IMR-90 (cell line): ENCODE measurements around the gene AWAT2. TPM values are rescaled to one million over a fixed set of nuclear protein-coding genes. Genes with fewer than 3 reads are reported as not detected.

ENCODE experiments used
- ATAC-seq: fragments of 200-7000 bp; cut with Tn5 transposase; 2 replicates; pipeline ENCODE4 v1.9.1; 2020; ENCODE audit warnings: low read depth, mild to moderate bottlenecking, moderate library complexity
- BruUV-seq: library from RNA; stranded (reverse); fragments of 400-500 nt; replicated peaks from 2 replicates; lab custom pipeline; 2021; lab: Mats Ljungman, UMichigan
- CTCF ChIA-PET: fragments of 300-600 bp; formaldehyde crosslinking; extraction: SDS; loops from one replicate; lab custom pipeline; 2021; ENCODE audit warnings: antibody characterized with exemption; lab: Yijun Ruan, JAX
- POLR2A ChIA-PET: fragments of 300-600 bp; sonication (Branson Sonifier 250); formaldehyde crosslinking; loops from one replicate; lab custom pipeline; 2022; ENCODE audit warnings: antibody characterized with exemption; ENCODE audit not compliant: unreplicated experiment; lab: Charles Lee
- DNase-seq: peaks from one replicate; pipeline ENCODE4 v3.0.0; 2013
- H2AFZ ChIP-seq: replicated peaks from 2 replicates; pipeline ENCODE3; 2013; ENCODE audit warnings: low read length, mild to moderate bottlenecking; ENCODE audit not compliant: poor library complexity
- H2AK5ac ChIP-seq: 2 replicates; pipeline ENCODE4 v1.6.1; 2013; ENCODE audit warnings: low read depth, low read length, inconsistent platforms
- H2AK9ac ChIP-seq: replicated peaks from 2 replicates; pipeline ENCODE3; 2013; ENCODE audit warnings: mild to moderate bottlenecking, low read depth, low read length, moderate library complexity; ENCODE audit not compliant: poor library complexity
- H2BK120ac ChIP-seq: 2 replicates; pipeline ENCODE4 v1.6.1; 2013; ENCODE audit warnings: low read depth, low read length, inconsistent platforms
- H2BK15ac ChIP-seq: 3 replicates; pipeline ENCODE4 v1.6.1; 2013; ENCODE audit warnings: low read depth, low read length, inconsistent platforms
- H2BK20ac ChIP-seq: 2 replicates; pipeline ENCODE4 v1.6.1; 2013; ENCODE audit warnings: low read depth, mild to moderate bottlenecking, inconsistent platforms, low read length, moderate library complexity
- H2BK5ac ChIP-seq: 2 replicates; pipeline ENCODE4 v1.6.1; 2013; ENCODE audit warnings: mild to moderate bottlenecking, low read depth, low read length, inconsistent platforms; ENCODE audit not compliant: poor library complexity, severe bottlenecking
- H3K14ac ChIP-seq: replicated peaks from 2 replicates; pipeline ENCODE4 v1.6.1; 2013; ENCODE audit warnings: low read depth, low read length, inconsistent platforms
- H3K18ac ChIP-seq: 2 replicates; pipeline ENCODE4 v1.6.1; 2013; ENCODE audit warnings: low read depth, low read length, control low read depth
- H3K23ac ChIP-seq: 2 replicates; pipeline ENCODE4 v1.6.1; 2013; ENCODE audit warnings: low read depth, low read length, inconsistent platforms
- H3K27ac ChIP-seq: 2 replicates; pipeline ENCODE4 v1.5.1; 2013; ENCODE audit warnings: mild to moderate bottlenecking, control low read depth, low read length; ENCODE audit not compliant: insufficient read depth
- H3K27me3 ChIP-seq: 2 replicates; pipeline ENCODE4 v1.6.1; 2013; ENCODE audit warnings: low read length; ENCODE audit not compliant: control insufficient read depth, insufficient read depth
- H3K36me3 ChIP-seq: 2 replicates; pipeline ENCODE4 v1.6.1; 2013; ENCODE audit warnings: low read length, mixed read lengths; ENCODE audit not compliant: control insufficient read depth, insufficient read depth
- H3K4ac ChIP-seq: 2 replicates; pipeline ENCODE4 v1.6.1; 2013; ENCODE audit warnings: low read depth, low read length, inconsistent platforms
- H3K4me1 ChIP-seq: 2 replicates; pipeline ENCODE4 v1.6.1; 2013; ENCODE audit warnings: low read length, mixed read lengths; ENCODE audit not compliant: control insufficient read depth, insufficient read depth
- H3K4me2 ChIP-seq: 2 replicates; pipeline ENCODE4 v1.6.1; 2013; ENCODE audit warnings: low read depth, mild to moderate bottlenecking, control low read depth, low read length, moderate library complexity
- H3K4me3 ChIP-seq: 2 replicates; pipeline ENCODE4 v1.5.1; 2013; ENCODE audit warnings: low read depth, mild to moderate bottlenecking, control low read depth, low read length, moderate library complexity; ENCODE audit not compliant: insufficient read depth
- H3K56ac ChIP-seq: 2 replicates; pipeline ENCODE4 v1.6.1; 2013; ENCODE audit warnings: low read length, inconsistent platforms; ENCODE audit not compliant: insufficient read depth; ENCODE audit errors: extremely low read depth
- H3K79me1 ChIP-seq, 2 experiments: 2 replicates each; pipeline ENCODE4 v1.6.1; 2013; ENCODE audit warnings: low read length in 2 of 2, inconsistent platforms in 1 of 2, low read depth in 1 of 2
- H3K9ac ChIP-seq: 2 replicates; pipeline ENCODE4 v1.6.1; 2013; ENCODE audit warnings: low read depth, low read length, control low read depth
- H3K9me1 ChIP-seq: 2 replicates; pipeline ENCODE4 v1.6.1; 2013; ENCODE audit warnings: low read length, inconsistent platforms; ENCODE audit not compliant: insufficient read depth
- H3K9me3 ChIP-seq: 2 replicates; pipeline ENCODE4 v1.6.1; 2013; ENCODE audit warnings: low read length; ENCODE audit not compliant: control insufficient read depth, insufficient read depth
- H4K20me1 ChIP-seq: 2 replicates; pipeline ENCODE4 v1.6.1; 2013; ENCODE audit warnings: low read length, inconsistent platforms; ENCODE audit not compliant: insufficient read depth
- H4K5ac ChIP-seq: 2 replicates; pipeline ENCODE4 v1.6.1; 2013; ENCODE audit warnings: mild to moderate bottlenecking, low read depth, low read length, control low read depth
- H4K8ac ChIP-seq, 2 experiments: 2 replicates each; pipeline ENCODE4 v1.6.1; 2013; ENCODE audit warnings: low read depth in 2 of 2, low read length in 2 of 2, control low read depth in 1 of 2, inconsistent platforms in 1 of 2
- H4K91ac ChIP-seq: 2 replicates; pipeline ENCODE4 v1.6.1; 2013; ENCODE audit warnings: low read depth, low read length, inconsistent platforms; ENCODE audit not compliant: insufficient read depth
- CHD1 ChIP-seq: IDR thresholded peaks from 2 replicates; pipeline ENCODE4 v1.6.1; 2012; ENCODE audit warnings: low read depth, low read length, improper control_type of control experiment
- POLR2A ChIP-seq: IDR thresholded peaks from 2 replicates; pipeline ENCODE4 v1.6.1; 2012; ENCODE audit warnings: mild to moderate bottlenecking, low read depth, low read length
- WGBS, 2 experiments: methylation state at CpG; one replicate each; pipeline versions ENCODE4 v1.1.5 to v1.1.7; 2013; ENCODE audit warnings: missing lambda C conversion rate in 2 of 2; ENCODE audit not compliant: insufficient read length in 1 of 2; ENCODE audit errors: extremely low coverage in 2 of 2; 5-methylcytosine and 5-hydroxymethylcytosine counted together
- dilution Hi-C: fragments of 300-500 bp; cut with HindIII; formaldehyde crosslinking; loops from one replicate; pipeline ENCODE4 v1.14.3; 2018; ENCODE audit warnings: low sequenced_read_pairs; ENCODE audit not compliant: unreplicated experiment
- in situ Hi-C: fragments of 300-500 bp; cut with MboI; formaldehyde crosslinking; loops from 3 replicates; pipeline ENCODE4 v1.14.3; 2019; ENCODE audit warnings: low sequenced_read_pairs, inconsistent platforms, mixed read lengths
- intact Hi-C: fragments of 100-400 bp; cut with micrococcal nuclease; formaldehyde crosslinking; loops from 2 replicates; pipeline ENCODE4 v1.10.0; 2022
- polyA plus RNA-seq, 3 experiments: library from polyadenylated mRNA; depleted of rRNA; stranded (reverse); fragments of >200 nt; gene quantifications; 2 replicates each; pipeline ENCODE4 v1.2.3, GENCODE V29; 2012; ENCODE audit warnings: low replicate concordance in 1 of 3
- total RNA-seq: library from RNA; depleted of rRNA; stranded (reverse); fragments of >200 nt; gene quantifications from 2 replicates; pipeline ENCODE4 v1.2.3, GENCODE V29; 2012

Gene AWAT2
- total and polyA plus RNA-seq, 2 of the 4 experiments (the other 2 are of a cell fraction): under 0.01 TPM; not detected in 1

DNA sequence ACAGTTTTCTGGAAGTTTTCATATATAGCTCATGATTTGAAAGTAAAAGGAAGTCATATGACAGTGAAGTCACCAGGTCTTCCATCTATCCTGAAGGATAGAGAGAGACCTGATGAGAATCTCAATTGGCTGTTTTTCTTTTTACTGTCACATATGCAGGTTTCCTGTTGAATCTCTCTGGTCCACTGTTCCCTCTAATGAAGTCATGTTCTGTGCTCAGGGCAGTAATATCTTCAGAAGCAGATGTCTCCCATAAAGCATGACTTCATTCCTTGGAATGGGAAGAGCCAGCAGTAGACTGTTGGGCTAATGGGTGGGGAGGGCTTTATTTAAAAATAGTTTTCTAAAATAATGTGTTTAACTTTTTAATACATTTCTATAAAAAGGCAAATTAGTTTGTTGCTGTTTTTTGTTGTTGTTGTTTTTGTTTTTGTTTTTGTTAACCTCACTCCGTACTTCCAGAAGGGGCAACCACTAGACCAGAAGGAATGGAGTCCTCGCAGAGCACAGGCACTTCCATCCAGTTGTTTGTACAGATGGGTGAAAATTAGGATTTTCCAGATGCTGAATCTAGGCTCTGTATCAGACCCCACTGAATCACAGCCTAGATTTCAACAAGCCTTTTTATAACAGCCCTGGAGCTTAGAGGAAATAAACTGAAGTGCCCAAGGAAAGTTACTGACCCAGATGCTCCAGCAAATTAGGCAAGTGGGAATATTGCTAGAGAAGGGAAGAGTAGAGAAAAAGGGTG, 54.2 kb downstream of the AWAT2 start:
- Histone ChIP-seq H3K9ac (no peak overlapping the region), H4K5ac (no peak overlapping the region), H3K4me2 (no peak overlapping the region), H3K27me3 (no peaks in the 10 kb centered on the region; the same call in none of the 2 replicates), H2BK120ac (no peak overlapping the region), H3K27ac (no peak overlapping the region), H3K4ac (no peak overlapping the region), H2BK20ac (no peak overlapping the region), H3K18ac (no peak overlapping the region), H3K56ac (no peak overlapping the region), H2AK9ac (no peak overlapping the region), H2AFZ (no peak overlapping the region), H3K36me3 (no peaks in the 10 kb centered on the region), H3K14ac (no peak overlapping the region), H3K9me1 (no peaks in the 10 kb centered on the region), H3K9me3 (no peaks in the 10 kb centered on the region), H2BK5ac (no peak overlapping the region), H2BK15ac (no peak overlapping the region), H3K79me1 (no peaks in the 10 kb centered on the region), H4K8ac (no peak overlapping the region), H3K4me1 (no peaks in the 10 kb centered on the region), H4K20me1 (no peaks in the 10 kb centered on the region), H4K91ac (no peak overlapping the region), H2AK5ac (no peak overlapping the region), H3K23ac (no peak overlapping the region), H3K4me3 (no peak overlapping the region)
- ChIA-PET CTCF (no interaction called here), POLR2A (no interaction called here)
- intact Hi-C loops: no loop called here
- BruUV-seq: no TSS peak
- no CpG with 5 or more reads among the region's 2 CpGs for WGBS, 2 experiments
- DNase-seq (no peak), ATAC-seq (no peak)
- dilution Hi-C loops: no loop called here
- in situ Hi-C loops: no loop called here
- TF ChIP-seq POLR2A (no peak), CHD1 (no peak)
